HEK293T (cell line): ENCODE results near the gene NTSR1.

ENCODE experiments used
- CTBP1 ChIP-seq: fragments of 450-650 bp; IDR thresholded peaks from 2 replicates; pipeline ENCODE4 v1.6.1; 2016; ENCODE audit warnings: borderline replicate concordance
- ELF4 ChIP-seq: fragments of 450-650 bp; IDR thresholded peaks from 2 replicates; pipeline ENCODE4 v1.6.1; 2017; ENCODE audit warnings: antibody characterized with exemption
- FOXA1 ChIP-seq: fragments of 450-650 bp; IDR thresholded peaks from 2 replicates; pipeline ENCODE4 v1.6.1; 2016; ENCODE audit warnings: mild to moderate bottlenecking
- FOXK2 ChIP-seq: fragments of 450-650 bp; IDR thresholded peaks from 2 replicates; pipeline ENCODE4 v1.6.1; 2016; ENCODE audit warnings: mild to moderate bottlenecking
- FOXM1 ChIP-seq: fragments of 450-650 bp; IDR thresholded peaks from 2 replicates; pipeline ENCODE4 v1.6.1; 2017; ENCODE audit warnings: mild to moderate bottlenecking, borderline replicate concordance
- HDGF ChIP-seq: fragments of 450-650 bp; IDR thresholded peaks from 2 replicates; pipeline ENCODE4 v1.6.1; 2017; ENCODE audit warnings: antibody characterized with exemption, borderline replicate concordance
- NFRKB ChIP-seq: fragments of 450-650 bp; IDR thresholded peaks from 2 replicates; pipeline ENCODE4 v1.6.1; 2016; ENCODE audit warnings: mild to moderate bottlenecking, moderate library complexity
- PKNOX1 ChIP-seq: fragments of 450-650 bp; IDR thresholded peaks from 2 replicates; pipeline ENCODE4 v1.6.1; 2016
- SP1 ChIP-seq: fragments of 450-650 bp; IDR thresholded peaks from 2 replicates; pipeline ENCODE4 v1.6.1; 2017
- SUZ12 ChIP-seq: fragments of 450-650 bp; IDR thresholded peaks from 2 replicates; pipeline ENCODE4 v1.6.1; 2016; ENCODE audit warnings: mild to moderate bottlenecking
- TARDBP ChIP-seq: fragments of 450-650 bp; IDR thresholded peaks from 2 replicates; pipeline ENCODE4 v1.6.1; 2016
- ZNF384 ChIP-seq: fragments of 450-650 bp; IDR thresholded peaks from 2 replicates; pipeline ENCODE4 v1.6.1; 2016

GRCh38 chr20:62688083-62688482, 20.6 kb upstream of the NTSR1 start:
- TF ChIP-seq HDGF (no peak), SP1 (no peak), TARDBP (no peak), SUZ12 (no peak), ELF4 (no peak), NFRKB (no peak), ZNF384 (no peak), FOXM1 (no peak), FOXA1 (no peak), FOXK2 (no peak), CTBP1 (no peak), PKNOX1 (no peak)
